H1 (cell line): ENCODE measurements around the gene FMN2. TPM values are rescaled to one million over a fixed set of nuclear protein-coding genes. Genes with fewer than 3 reads are reported as not detected.

Experiments
- ASH2L ChIP-seq: fragments of 200-600, 300-600 bp; sonication (generic); IDR thresholded peaks from one replicate; pipeline ENCODE4 v1.7.1; 2017; ENCODE audit warnings: low read length
- ATF2 ChIP-seq: IDR thresholded peaks from 2 replicates; pipeline ENCODE4 v1.6.1; 2012; ENCODE audit warnings: low read length, inconsistent platforms
- CREB1 ChIP-seq: IDR thresholded peaks from 2 replicates; pipeline ENCODE4 v1.6.1; 2012; ENCODE audit warnings: inconsistent platforms
- NRF1 ChIP-seq: IDR thresholded peaks from 2 replicates; pipeline ENCODE4 v1.6.1; 2011; ENCODE audit warnings: mild to moderate bottlenecking, low read depth, low read length, improper control_type of control experiment
- SIX5 ChIP-seq: IDR thresholded peaks from 2 replicates; pipeline ENCODE4 v1.6.1; 2011; ENCODE audit warnings: mild to moderate bottlenecking, low read depth, low read length
- TBP ChIP-seq: IDR thresholded peaks from 2 replicates; pipeline ENCODE4 v1.6.1; 2011; ENCODE audit warnings: low read depth, low read length, improper control_type of control experiment
- polyA plus RNA-seq, 7 experiments: library from polyadenylated mRNA; depleted of rRNA in 3 of 7; stranded (reverse) in 5 of 7; unstranded in 2 of 7; fragments of >200 nt in 5 of 7; fragments of 200-250 nt in 2 of 7; gene quantifications; 1 replicate in 5 of 7; 2 replicates in 1 of 7; 4 replicates in 1 of 7; pipeline versions ENCODE4 v1.2.1 to v1.2.3, GENCODE V29; 2011 to 2013; ENCODE audit warnings: missing spikeins in 2 of 7, mixed read lengths in 2 of 7
- total RNA-seq: library from RNA; stranded (reverse); fragmentation: NEBNext Ultra II Directional; extraction: Animal tissue kit (Norgen Biotek cat#: 25700); gene quantifications from 2 replicates; pipeline ENCODE4 v1.2.1, GENCODE V29; 2021

Gene FMN2
- total and polyA plus RNA-seq, 2 of the 8 experiments (the other 6 are each of a cell fraction or from before 2014, with no cell fraction given) = 0.83 to 2.0 TPM

- TF ChIP-seq TBP (no peak), ASH2L (no peak), ATF2 (no peak), CREB1 (no peak), NRF1 (no peak), SIX5 (no peak)
Observed at GRCh38 chr1:240201931-240202330, 110.2 kb downstream of the FMN2 start (continued).
